Measurements from ENCODE around the gene B3GNT4.

B3GNT4 gene

GRCh38 chr12:122190842-122191668 is 12.5 kb upstream of the B3GNT4 start:
- no peaks in the 10 kb centered on the region for H3K9me2 ChIP-seq (ENCODE audit: low read depth, low read length)
- no peak overlapping the region for H3K4me3 ChIP-seq (ENCODE audit: low read depth, low read length, poor library complexity, severe bottlenecking)
- no peak overlapping the region for H3K9ac ChIP-seq (ENCODE audit: low read length)
- H3K36me3 ChIP-seq (ENCODE audit: insufficient read depth, low read length), result peaks cover 5% of the 10 kb centered on the region; the same call in 1 of the 2 replicates
- H4K20me1 ChIP-seq (ENCODE audit: insufficient read depth, low read length), result no peaks in the 10 kb centered on the region
- no peaks in the 10 kb centered on the region for H3F3A ChIP-seq (ENCODE audit: insufficient read depth, low read length)
- TF ChIP-seq EZH2 (IDR thresholded peaks at IDR 0.05; ENCODE audit: borderline replicate concordance, low read length) (no peak), CTCF (IDR thresholded peaks at IDR 0.05; ENCODE audit: low read length) (peak; percentile 96)
- no peaks in the 10 kb centered on the region for H3K4me1 ChIP-seq (ENCODE audit: insufficient read depth, low read length, severe bottlenecking)
- H2AFZ ChIP-seq (ENCODE audit: low read length), result no peak overlapping the region
- no peaks in the 10 kb centered on the region; the same call in 1 of the 2 replicates for H3K27me3 ChIP-seq (ENCODE audit: insufficient read depth, low read length)
- peaks cover 16% of the 10 kb centered on the region; the same call in 1 of the 2 replicates for H3K9me3 ChIP-seq (ENCODE audit: low read length)
- no peaks in the 10 kb centered on the region for H3K79me2 ChIP-seq (ENCODE audit: insufficient read depth, low read length)
- H3K4me2 ChIP-seq (ENCODE audit: low read length), result no peak overlapping the region
- no peak overlapping the region for H3K27ac ChIP-seq (ENCODE audit: low read depth, low read length, poor library complexity, severe bottlenecking)

- no peak overlapping the region for H3K27ac ChIP-seq (ENCODE audit: low read depth, low read length, poor library complexity, severe bottlenecking)
- H3K4me2 ChIP-seq (ENCODE audit: low read length), result no peak overlapping the region
- no peak overlapping the region for H2AFZ ChIP-seq (ENCODE audit: low read length)
- no peaks in the 10 kb centered on the region for H3K9me2 ChIP-seq (ENCODE audit: low read depth, low read length)
- H3K4me3 ChIP-seq (ENCODE audit: low read depth, low read length, poor library complexity, severe bottlenecking), result no peak overlapping the region
- peaks cover 16% of the 10 kb centered on the region; the same call in 1 of the 2 replicates for H3K9me3 ChIP-seq (ENCODE audit: low read length)
- no peaks in the 10 kb centered on the region for H3F3A ChIP-seq (ENCODE audit: insufficient read depth, low read length)
- no peaks in the 10 kb centered on the region for H3K79me2 ChIP-seq (ENCODE audit: insufficient read depth, low read length)
- H4K20me1 ChIP-seq (ENCODE audit: insufficient read depth, low read length), result no peaks in the 10 kb centered on the region
- H3K36me3 ChIP-seq (ENCODE audit: insufficient read depth, low read length), result peaks cover 6% of the 10 kb centered on the region; the same call in 1 of the 2 replicates
- H3K9ac ChIP-seq (ENCODE audit: low read length), result no peak overlapping the region
- TF ChIP-seq EZH2 (IDR thresholded peaks at IDR 0.05; ENCODE audit: borderline replicate concordance, low read length) (no peak), CTCF (IDR thresholded peaks at IDR 0.05; ENCODE audit: low read length) (no peak)
- peaks cover 7% of the 10 kb centered on the region for H3K4me1 ChIP-seq (ENCODE audit: insufficient read depth, low read length, severe bottlenecking)
- no peaks in the 10 kb centered on the region; the same call in 1 of the 2 replicates for H3K27me3 ChIP-seq (ENCODE audit: insufficient read depth, low read length)
Measured at GRCh38 chr12:122192441-122192840, 11.1 kb upstream of the B3GNT4 start.

GRCh38 chr12:122194804-122195203 is 8.7 kb upstream of the B3GNT4 start:
- H3K4me2 ChIP-seq (ENCODE audit: low read length), result no peak overlapping the region
- H3K36me3 ChIP-seq (ENCODE audit: insufficient read depth, low read length), result peaks cover 6% of the 10 kb centered on the region; the same call in 1 of the 2 replicates
- H3K4me1 ChIP-seq (ENCODE audit: insufficient read depth, low read length, severe bottlenecking), result peaks cover 26% of the 10 kb centered on the region
- H3K27ac ChIP-seq (ENCODE audit: low read depth, low read length, poor library complexity, severe bottlenecking), result no peak overlapping the region
- no peaks in the 10 kb centered on the region for H3K79me2 ChIP-seq (ENCODE audit: insufficient read depth, low read length)
- no peaks in the 10 kb centered on the region for H4K20me1 ChIP-seq (ENCODE audit: insufficient read depth, low read length)
- no peak overlapping the region for H3K4me3 ChIP-seq (ENCODE audit: low read depth, low read length, poor library complexity, severe bottlenecking)
- H3K9me3 ChIP-seq (ENCODE audit: low read length), result peaks cover 16% of the 10 kb centered on the region; the same call in 1 of the 2 replicates
- no peak overlapping the region for H2AFZ ChIP-seq (ENCODE audit: low read length)
- no peaks in the 10 kb centered on the region for H3K9me2 ChIP-seq (ENCODE audit: low read depth, low read length)
- no peaks in the 10 kb centered on the region for H3F3A ChIP-seq (ENCODE audit: insufficient read depth, low read length)
- H3K27me3 ChIP-seq (ENCODE audit: insufficient read depth, low read length), result no peaks in the 10 kb centered on the region
- TF ChIP-seq EZH2 (IDR thresholded peaks at IDR 0.05; ENCODE audit: borderline replicate concordance, low read length) (no peak), CTCF (IDR thresholded peaks at IDR 0.05; ENCODE audit: low read length) (no peak)
- H3K9ac ChIP-seq (ENCODE audit: low read length), result no peak overlapping the region

Data from OCI-LY1 (cell line).